CD14-positive monocyte (primary cell): Measurements from ENCODE around the gene TPRKB. TPM values are rescaled to one million over a fixed set of nuclear protein-coding genes. Genes with fewer than 3 reads are reported as not detected.
A peak's percentile ranks its signal among the peaks of the same experiment; 100 is the strongest.

Source experiments
- DNase-seq, 3 donors: peaks; one replicate each; pipeline ENCODE4 v3.0.0-alpha.2; 2011 to 2022
- H2AFZ ChIP-seq: 2 replicates; pipeline ENCODE4 v1.6.0; 2012; ENCODE audit warnings: mild to moderate bottlenecking, low read depth, low read length, inconsistent platforms; ENCODE audit not compliant: insufficient read depth, poor library complexity, severe bottlenecking
- H3K27ac ChIP-seq, 2 donors: 1 replicate in 1 of 2; 2 replicates in 1 of 2; pipeline ENCODE4 v1.5.1; 2012 to 2013; ENCODE audit warnings: low read length in 2 of 2, control low read depth in 1 of 2, inconsistent platforms in 1 of 2, low read depth in 1 of 2, mild to moderate bottlenecking in 1 of 2
- H3K27me3 ChIP-seq, 2 donors: one replicate each; pipeline versions ENCODE4 v1.6.0 to v1.6.1; 2011 to 2013; ENCODE audit warnings: low read length in 2 of 2; ENCODE audit not compliant: control insufficient read depth in 2 of 2, insufficient read depth in 2 of 2
- H3K36me3 ChIP-seq, 2 donors: replicated peaks in 1 of 2; 1 replicate in 1 of 2; 2 replicates in 1 of 2; pipeline versions ENCODE4 v1.5.1 to v1.6.1; 2012 to 2013; ENCODE audit warnings: low read length in 2 of 2, control low read depth in 1 of 2, inconsistent platforms in 1 of 2, mild to moderate bottlenecking in 1 of 2; ENCODE audit not compliant: insufficient read depth in 2 of 2, control insufficient read depth in 1 of 2
- H3K4me1 ChIP-seq, 2 donors: 1 replicate in 1 of 2; 2 replicates in 1 of 2; pipeline versions ENCODE4 v1.5.1 to v1.6.1; 2012 to 2013; ENCODE audit warnings: low read length in 2 of 2, control low read depth in 1 of 2, inconsistent platforms in 1 of 2, mild to moderate bottlenecking in 1 of 2, moderate library complexity in 1 of 2; ENCODE audit not compliant: insufficient read depth in 2 of 2, control insufficient read depth in 1 of 2
- H3K4me2 ChIP-seq: replicated peaks from 2 replicates; pipeline ENCODE3; 2012; ENCODE audit warnings: low read length, moderate library complexity, mild to moderate bottlenecking; ENCODE audit not compliant: poor library complexity, severe bottlenecking; ENCODE audit errors: extremely low read depth
- H3K4me3 ChIP-seq, 3 experiments: fragments of 200-600 bp in 1 of 3; sonication (generic) in 1 of 3; replicated peaks in 1 of 3; 1 replicate in 2 of 3; 2 replicates in 1 of 3; pipeline ENCODE4 v1.5.1; 2011 to 2013; ENCODE audit warnings: low read length in 3 of 3, mild to moderate bottlenecking in 3 of 3, control low read depth in 2 of 3, low read depth in 2 of 3, inconsistent platforms in 1 of 3, moderate library complexity in 1 of 3
- H3K79me2 ChIP-seq: 2 replicates; pipeline ENCODE4 v1.6.0; 2012; ENCODE audit warnings: mild to moderate bottlenecking, control low read depth, inconsistent platforms, low read length, moderate library complexity; ENCODE audit not compliant: insufficient read depth
- H3K9ac ChIP-seq: 2 replicates; pipeline ENCODE4 v1.6.0; 2017; ENCODE audit warnings: low read length, mild to moderate bottlenecking; ENCODE audit not compliant: insufficient read depth, poor library complexity, severe bottlenecking
- H3K9me3 ChIP-seq, 2 donors: replicated peaks in 1 of 2; 1 replicate in 1 of 2; 2 replicates in 1 of 2; pipeline versions ENCODE4 v1.5.1 to v1.6.1; 2012 to 2013; ENCODE audit warnings: low read length in 2 of 2, control low read depth in 1 of 2; ENCODE audit not compliant: control insufficient read depth in 1 of 2, insufficient read depth in 1 of 2
- H4K20me1 ChIP-seq: 2 replicates; pipeline ENCODE4 v1.6.0; 2012; ENCODE audit warnings: mild to moderate bottlenecking, low read length, control low read depth, moderate library complexity; ENCODE audit not compliant: insufficient read depth
- H3K27ac Mint-ChIP-seq, 7 donors: one replicate each; pipeline ENCODE4 v1.8.0; 2020; ENCODE audit warnings: mild to moderate bottlenecking in 7 of 7, mixed read lengths in 7 of 7, moderate library complexity in 6 of 7, inconsistent platforms in 2 of 7
- H3K27me3 Mint-ChIP-seq, 3 donors: one replicate each; pipeline ENCODE4 v1.8.0; 2021 to 2022; ENCODE audit warnings: low read depth in 3 of 3, mild to moderate bottlenecking in 3 of 3, mixed read lengths in 3 of 3, moderate library complexity in 3 of 3, inconsistent platforms in 1 of 3
- H3K36me3 Mint-ChIP-seq, 2 donors: one replicate each; pipeline ENCODE4 v1.8.0; 2020; ENCODE audit warnings: mixed read lengths in 2 of 2, inconsistent platforms in 1 of 2, mild to moderate bottlenecking in 1 of 2
- H3K4me1 Mint-ChIP-seq: one replicate; pipeline ENCODE4 v1.8.0; 2020; ENCODE audit warnings: mild to moderate bottlenecking, mixed read lengths
- H3K4me3 Mint-ChIP-seq, 2 donors: one replicate each; pipeline ENCODE4 v1.8.0; 2020; ENCODE audit warnings: mild to moderate bottlenecking in 2 of 2, mixed read lengths in 2 of 2, moderate library complexity in 1 of 2
- H3K9me3 Mint-ChIP-seq, 7 donors: one replicate each; pipeline ENCODE4 v1.8.0; 2020 to 2022; ENCODE audit warnings: mixed read lengths in 7 of 7, mild to moderate bottlenecking in 6 of 7, moderate library complexity in 6 of 7, inconsistent platforms in 2 of 7
- WGBS: methylation state at CpG from one replicate; pipeline ENCODE4 v1.1.5; 2013; ENCODE audit warnings: missing lambda C conversion rate; ENCODE audit not compliant: insufficient coverage; 5-methylcytosine and 5-hydroxymethylcytosine counted together
- intact Hi-C, 2 donors: fragments of 100-400 bp; cut with micrococcal nuclease; formaldehyde crosslinking; loops; one replicate each; pipeline versions ENCODE4 v1.15.0 to v1.15.1; 2023
- polyA plus RNA-seq, 3 donors: library from polyadenylated mRNA; depleted of rRNA in 1 of 3; unstranded in 2 of 3; stranded (reverse) in 1 of 3; fragments of 300-500 nt in 2 of 3; fragments of >200 nt in 1 of 3; fragmentation: Illumina TruSeq in 2 of 3; gene quantifications; 1 replicate in 2 of 3; 2 replicates in 1 of 3; pipeline ENCODE4 v1.2.3, GENCODE V29; 2012 to 2021
- TF ChIP-seq, protein P1 (sequence below): fragments of 200-600 bp; IDR thresholded peaks from one replicate; pipeline ENCODE4 v1.8.0; 2022; ENCODE audit warnings: antibody characterized with exemption, mild to moderate bottlenecking

TPRKB gene
- polyA plus RNA-seq, 3 donors = 26.9 to 69.1 (median 65.8) TPM

GRCh38 chr2:73699437-73699836 lies 37.7 kb downstream of the TPRKB start:
- Histone ChIP-seq H3K27me3 (no peaks in the 10 kb centered on the region), H3K4me1 (peaks cover 31 to 33% of the 10 kb centered on the region in 2 donors), H4K20me1 (no peaks in the 10 kb centered on the region), H3K9ac (no peak overlapping the region), H3K36me3 (no peaks in the 10 kb centered on the region), H3K4me3 (no peak overlapping the region), H3K9me3 (peaks cover 0 to 3% of the 10 kb centered on the region in 2 donors), H2AFZ (no peak overlapping the region), H3K27ac (no peak overlapping the region), H3K4me2 (no peak overlapping the region), H3K79me2 (no peaks in the 10 kb centered on the region)
- H3K27ac Mint-ChIP-seq = peak overlapping the region in 1 of 7 donors; percentile 28
- no peaks in the 10 kb centered on the region for H3K36me3 Mint-ChIP-seq
- peaks cover 0 to 5% (median 0%) of the 10 kb centered on the region in 3 donors for H3K27me3 Mint-ChIP-seq
- no CpG with 5 or more reads among the region's 3 CpGs for WGBS
- DNase-seq = no peak
- H3K9me3 Mint-ChIP-seq = peaks cover 0 to 6% (median 0%) of the 10 kb centered on the region in 7 donors
- intact Hi-C loops = no loop called here
- H3K4me1 Mint-ChIP-seq = peaks cover 42% of the 10 kb centered on the region
- H3K4me3 Mint-ChIP-seq = no peak overlapping the region
- TF ChIP-seq, protein P1, sequence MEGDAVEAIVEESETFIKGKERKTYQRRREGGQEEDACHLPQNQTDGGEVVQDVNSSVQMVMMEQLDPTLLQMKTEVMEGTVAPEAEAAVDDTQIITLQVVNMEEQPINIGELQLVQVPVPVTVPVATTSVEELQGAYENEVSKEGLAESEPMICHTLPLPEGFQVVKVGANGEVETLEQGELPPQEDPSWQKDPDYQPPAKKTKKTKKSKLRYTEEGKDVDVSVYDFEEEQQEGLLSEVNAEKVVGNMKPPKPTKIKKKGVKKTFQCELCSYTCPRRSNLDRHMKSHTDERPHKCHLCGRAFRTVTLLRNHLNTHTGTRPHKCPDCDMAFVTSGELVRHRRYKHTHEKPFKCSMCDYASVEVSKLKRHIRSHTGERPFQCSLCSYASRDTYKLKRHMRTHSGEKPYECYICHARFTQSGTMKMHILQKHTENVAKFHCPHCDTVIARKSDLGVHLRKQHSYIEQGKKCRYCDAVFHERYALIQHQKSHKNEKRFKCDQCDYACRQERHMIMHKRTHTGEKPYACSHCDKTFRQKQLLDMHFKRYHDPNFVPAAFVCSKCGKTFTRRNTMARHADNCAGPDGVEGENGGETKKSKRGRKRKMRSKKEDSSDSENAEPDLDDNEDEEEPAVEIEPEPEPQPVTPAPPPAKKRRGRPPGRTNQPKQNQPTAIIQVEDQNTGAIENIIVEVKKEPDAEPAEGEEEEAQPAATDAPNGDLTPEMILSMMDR = no peak

- Histone ChIP-seq H3K36me3 (no peaks in the 10 kb centered on the region), H3K9me3 (peaks cover 0 to 3% of the 10 kb centered on the region in 2 donors), H3K79me2 (no peaks in the 10 kb centered on the region), H3K27ac (no peak overlapping the region), H2AFZ (no peak overlapping the region), H3K4me1 (peaks cover 21 to 26% of the 10 kb centered on the region in 2 donors), H3K9ac (no peak overlapping the region), H4K20me1 (no peaks in the 10 kb centered on the region), H3K4me2 (no peak overlapping the region), H3K27me3 (no peaks in the 10 kb centered on the region), H3K4me3 (no peak overlapping the region)
- peaks cover 30% of the 10 kb centered on the region for H3K4me1 Mint-ChIP-seq
- peaks cover 0 to 6% (median 0%) of the 10 kb centered on the region in 7 donors for H3K9me3 Mint-ChIP-seq
- no peaks in the 10 kb centered on the region for H3K36me3 Mint-ChIP-seq
- no CpG with 5 or more reads among the region's 1 CpG for WGBS
- intact Hi-C loops = no loop called here
- no peak overlapping the region for H3K27ac Mint-ChIP-seq
- no peak overlapping the region for H3K4me3 Mint-ChIP-seq
- H3K27me3 Mint-ChIP-seq = peaks cover 0 to 3% (median 0%) of the 10 kb centered on the region in 3 donors
- no peak for DNase-seq
- TF ChIP-seq, protein P1 = no peak
Observed at GRCh38 chr2:73698101-73698500, 39.0 kb downstream of the TPRKB start.
